H9 (cell line): ENCODE data around the gene IL5RA. TPM values are rescaled to one million over a fixed set of nuclear protein-coding genes. Genes with fewer than 3 reads are reported as not detected.

Experiments used
- DNase-seq: peaks from one replicate; pipeline ENCODE4 v3.0.0-alpha.2; 2017
- H2AFZ ChIP-seq: one replicate; pipeline ENCODE4 v1.6.1; 2013; ENCODE audit warnings: mild to moderate bottlenecking, low read length, control low read depth, moderate library complexity
- H2AK5ac ChIP-seq: 2 replicates; pipeline ENCODE4 v1.6.1; 2013; ENCODE audit warnings: low read length, control low read depth, mixed read lengths; ENCODE audit not compliant: insufficient read length
- H2BK120ac ChIP-seq: one replicate; pipeline ENCODE4 v1.6.1; 2013; ENCODE audit warnings: low read depth, mild to moderate bottlenecking, low read length, control low read depth, inconsistent platforms; ENCODE audit not compliant: poor library complexity, severe bottlenecking
- H2BK12ac ChIP-seq: 2 replicates; pipeline ENCODE4 v1.6.1; 2013; ENCODE audit warnings: low read length, control low read depth, mixed read lengths, low read depth; ENCODE audit not compliant: insufficient read length
- H2BK15ac ChIP-seq: 2 replicates; pipeline ENCODE4 v1.6.1; 2013; ENCODE audit warnings: low read depth, low read length, control low read depth
- H2BK20ac ChIP-seq: one replicate; pipeline ENCODE4 v1.6.1; 2013; ENCODE audit warnings: low read depth, mild to moderate bottlenecking, low read length, control low read depth, inconsistent platforms; ENCODE audit not compliant: poor library complexity, severe bottlenecking
- H2BK5ac ChIP-seq: 2 replicates; pipeline ENCODE4 v1.6.1; 2013; ENCODE audit warnings: low read length, control low read depth, mixed read lengths; ENCODE audit not compliant: insufficient read length
- H3K14ac ChIP-seq: 2 replicates; pipeline ENCODE4 v1.6.1; 2013; ENCODE audit warnings: low read length, control low read depth; ENCODE audit not compliant: insufficient read depth
- H3K18ac ChIP-seq: 2 replicates; pipeline ENCODE4 v1.6.1; 2013; ENCODE audit warnings: low read depth, mild to moderate bottlenecking, mixed read lengths, low read length, control low read depth; ENCODE audit not compliant: insufficient read length
- H3K23ac ChIP-seq: 2 replicates; pipeline ENCODE4 v1.6.1; 2013; ENCODE audit warnings: low read length, control low read depth, mixed read lengths, low read depth; ENCODE audit not compliant: insufficient read length
- H3K23me2 ChIP-seq: 2 replicates; pipeline ENCODE4 v1.6.1; 2013; ENCODE audit warnings: low read depth, mild to moderate bottlenecking, mixed read lengths, low read length, control low read depth; ENCODE audit not compliant: insufficient read length, poor library complexity, severe bottlenecking
- H3K27ac ChIP-seq: 2 replicates; pipeline ENCODE4 v1.5.1; 2013; ENCODE audit warnings: low read length, control low read depth, mixed read lengths, low read depth; ENCODE audit not compliant: insufficient read length
- H3K27me3 ChIP-seq: 2 replicates; pipeline ENCODE4 v1.6.1; 2013; ENCODE audit warnings: low read length, control low read depth, inconsistent platforms; ENCODE audit not compliant: insufficient read depth
- H3K4ac ChIP-seq: 2 replicates; pipeline ENCODE4 v1.6.1; 2013; ENCODE audit warnings: low read depth, mild to moderate bottlenecking, control low read depth, inconsistent platforms, low read length, moderate library complexity
- H3K4me1 ChIP-seq: 2 replicates; pipeline ENCODE4 v1.6.1; 2013; ENCODE audit warnings: low read length, control low read depth, inconsistent platforms; ENCODE audit not compliant: insufficient read depth
- H3K4me2 ChIP-seq: 2 replicates; pipeline ENCODE4 v1.6.1; 2013; ENCODE audit warnings: low read length, control low read depth, mixed read lengths; ENCODE audit not compliant: insufficient read length, insufficient read depth
- H3K56ac ChIP-seq: 2 replicates; pipeline ENCODE4 v1.6.1; 2013; ENCODE audit warnings: low read depth, mild to moderate bottlenecking, mixed read lengths, low read length, control low read depth; ENCODE audit not compliant: insufficient read length
- H3K79me1 ChIP-seq: 2 replicates; pipeline ENCODE4 v1.6.1; 2013; ENCODE audit warnings: low read depth, mild to moderate bottlenecking, moderate library complexity, low read length, control low read depth, inconsistent platforms; ENCODE audit not compliant: insufficient read depth, poor library complexity, severe bottlenecking
- H3K79me2 ChIP-seq: 2 replicates; pipeline ENCODE4 v1.6.1; 2013; ENCODE audit warnings: low read length, control low read depth, inconsistent platforms; ENCODE audit not compliant: insufficient read depth
- H3K9ac ChIP-seq: 2 replicates; pipeline ENCODE4 v1.6.1; 2013; ENCODE audit warnings: low read length, control low read depth, mixed read lengths; ENCODE audit not compliant: insufficient read length; ENCODE audit errors: extremely low read depth
- H3K9me3 ChIP-seq: one replicate; pipeline ENCODE4 v1.6.1; 2013; ENCODE audit warnings: low read depth, low read length, inconsistent platforms; ENCODE audit not compliant: control insufficient read depth
- H3T11ph ChIP-seq: one replicate; pipeline ENCODE4 v1.6.1; 2013; ENCODE audit warnings: mild to moderate bottlenecking, low read length, control low read depth, inconsistent platforms
- H4K20me1 ChIP-seq: one replicate; pipeline ENCODE4 v1.6.1; 2013; ENCODE audit not compliant: control insufficient read depth, insufficient read length, insufficient read depth
- H4K5ac ChIP-seq: 2 replicates; pipeline ENCODE4 v1.6.1; 2013; ENCODE audit warnings: low read depth, mild to moderate bottlenecking, mixed read lengths, low read length, control low read depth; ENCODE audit not compliant: insufficient read length
- H4K8ac ChIP-seq: replicated peaks from 2 replicates; pipeline ENCODE4 v1.6.1; 2013; ENCODE audit warnings: low read length, control low read depth, mixed read lengths, low read depth; ENCODE audit not compliant: insufficient read length
- H4K91ac ChIP-seq: 2 replicates; pipeline ENCODE4 v1.6.1; 2013; ENCODE audit warnings: low read depth, mild to moderate bottlenecking, moderate library complexity, mixed read lengths, low read length, control low read depth; ENCODE audit not compliant: insufficient read length
- H3K27ac Mint-ChIP-seq, 3 experiments: 2 replicates in 2 of 3; 3 replicates in 1 of 3; pipeline ENCODE4 v1.8.0; 2020 to 2021; ENCODE audit warnings: mixed read lengths in 3 of 3, mild to moderate bottlenecking in 1 of 3, moderate library complexity in 1 of 3
- H3K27me3 Mint-ChIP-seq: 2 replicates; pipeline ENCODE4 v1.8.0; 2021; ENCODE audit warnings: low read depth, mild to moderate bottlenecking, moderate library complexity, mixed read lengths
- H3K36me3 Mint-ChIP-seq, 3 experiments: 2 replicates in 2 of 3; 3 replicates in 1 of 3; pipeline ENCODE4 v1.8.0; 2020 to 2021; ENCODE audit warnings: low read depth in 3 of 3, mixed read lengths in 3 of 3; ENCODE audit not compliant: insufficient read depth in 1 of 3
- H3K4me1 Mint-ChIP-seq, 2 experiments: 2 replicates each; pipeline ENCODE4 v1.8.0; 2020; ENCODE audit warnings: mixed read lengths in 2 of 2
- H3K4me3 Mint-ChIP-seq, 2 experiments: 2 replicates in 1 of 2; 3 replicates in 1 of 2; pipeline ENCODE4 v1.8.0; 2020 to 2021; ENCODE audit warnings: mild to moderate bottlenecking in 2 of 2, mixed read lengths in 2 of 2, moderate library complexity in 1 of 2
- H3K9me3 Mint-ChIP-seq, 2 experiments: 2 replicates in 1 of 2; 3 replicates in 1 of 2; pipeline ENCODE4 v1.8.0; 2020; ENCODE audit warnings: mild to moderate bottlenecking in 2 of 2, mixed read lengths in 2 of 2, moderate library complexity in 1 of 2
- CTCF ChIP-seq: fragments of 200-600 bp; sonication (generic); conservative IDR thresholded peaks from 3 replicates; pipeline ENCODE4 v1.8.0; 2021; ENCODE audit warnings: antibody characterized with exemption, mild to moderate bottlenecking
- WGBS: extraction: QIAGEN DNeasy Blood & Tissue Kit; methylation state at CpG from one replicate; pipeline ENCODE4 v1.1.7; 2013; ENCODE audit warnings: missing lambda C conversion rate, low lambda C conversion rate, mixed read lengths; ENCODE audit not compliant: insufficient read length; ENCODE audit errors: extremely low coverage; 5-methylcytosine and 5-hydroxymethylcytosine counted together
- total RNA-seq: library from RNA; stranded (reverse); gene quantifications from 2 replicates; pipeline ENCODE4 v1.2.1, GENCODE V29; 2021

The IL5RA gene
- total RNA-seq, 1 experiment from 2014 or later, result not detected

- Histone ChIP-seq H4K91ac (no peak overlapping the region), H3K9ac (no peak overlapping the region), H3K27me3 (no peaks in the 10 kb centered on the region), H3K79me2 (no peaks in the 10 kb centered on the region), H3K14ac (no peak overlapping the region), H3K79me1 (no peaks in the 10 kb centered on the region), H2BK15ac (no peak overlapping the region), H3K4me2 (no peak overlapping the region), H2AK5ac (no peak overlapping the region), H2AFZ (no peak overlapping the region), H4K8ac (no peak overlapping the region), H2BK5ac (no peak overlapping the region), H4K20me1 (no peaks in the 10 kb centered on the region), H3K56ac (no peak overlapping the region), H2BK20ac (no peak overlapping the region), H3T11ph (no peak overlapping the region), H3K18ac (no peak overlapping the region), H3K27ac (no peak overlapping the region), H3K4ac (no peak overlapping the region), H3K23ac (no peak overlapping the region), H3K23me2 (no peaks in the 10 kb centered on the region), H2BK120ac (no peak overlapping the region), H4K5ac (no peak overlapping the region), H3K9me3 (no peaks in the 10 kb centered on the region), H2BK12ac (no peak overlapping the region), H3K4me1 (peaks cover 2% of the 10 kb centered on the region; the same call in 1 of the 2 replicates)
- no peaks in the 10 kb centered on the region for H3K9me3 Mint-ChIP-seq
- no peaks in the 10 kb centered on the region for H3K36me3 Mint-ChIP-seq
- no peak for DNase-seq
- no CpG with 5 or more reads among the region's 5 CpGs for WGBS
- H3K27ac Mint-ChIP-seq, result no peak overlapping the region; a peak in 1 of 7 replicates
- H3K4me3 Mint-ChIP-seq, result no peak overlapping the region
- no peak for TF ChIP-seq CTCF
- H3K27me3 Mint-ChIP-seq, result no peaks in the 10 kb centered on the region; the same call in 1 of the 2 replicates
- no peaks in the 10 kb centered on the region for H3K4me1 Mint-ChIP-seq
Observed at GRCh38 chr3:3069723-3070122, 40.5 kb downstream of the IL5RA start.
